Femur (tissue), 1 donor: ENCODE measurements around the gene PTPN6.
"Not testable (repeated sequence)": the region's sequence is repeated elsewhere in the genome, so short reads cannot be mapped to it uniquely, and the experiment has no call there.

ENCODE experiments used
- DNase-seq: peaks from one replicate; pipeline ENCODE4 v3.0.0-alpha.2; 2017

PTPN6 gene

GRCh38 chr12:6950811-6951540 is at the start of gene PTPN6:
PTPN6 (plus strand) TSS chr12:6951356; CDS start chr12:6951513, 157 bp downstream.
- DNase-seq = no peak

- no peak for DNase-seq
These were observed 48.7 kb upstream of the PTPN6 start for GRCh38 chr12:6902448-6902847.

GRCh38 chr12:6903722-6904121 is 47.4 kb upstream of the PTPN6 start:
- no peak for DNase-seq

GRCh38 chr12:6904280-6905276 is 46.6 kb upstream of the PTPN6 start, which contains the start of gene LRRC23:
LRRC23 (plus strand) TSS chr12:6904822; CDS start chr12:6905634, 812 bp downstream.
- peak; percentile 98 for DNase-seq

- DNase-seq = no peak
These were observed 45.6 kb upstream of the PTPN6 start for GRCh38 chr12:6905414-6906040.

- not testable (repeated sequence) for DNase-seq
These were observed 43.0 kb upstream of the PTPN6 start for GRCh38 chr12:6908141-6908540.

- no peak for DNase-seq
These were observed 41.6 kb upstream of the PTPN6 start for GRCh38 chr12:6909421-6910145.

GRCh38 chr12:6912164-6912935 is 38.8 kb upstream of the PTPN6 start:
- no peak for DNase-seq

GRCh38 chr12:6914246-6914946 is 36.8 kb upstream of the PTPN6 start, which contains the start of gene ENO2:
ENO2 (plus strand) TSS chr12:6914580; CDS start chr12:6915833, 1,253 bp downstream.
- DNase-seq = peak; percentile 81

- DNase-seq = no peak
These were observed 36.0 kb upstream of the PTPN6 start for GRCh38 chr12:6914947-6915788.

- DNase-seq = no peak
These were observed 35.3 kb upstream of the PTPN6 start for GRCh38 chr12:6915789-6916285.

GRCh38 chr12:6916426-6917200 is 34.5 kb upstream of the PTPN6 start:
- no peak for DNase-seq

- no peak for DNase-seq
These were observed 33.5 kb upstream of the PTPN6 start for GRCh38 chr12:6917491-6918231.

- DNase-seq = no peak
These were observed 31.6 kb upstream of the PTPN6 start for GRCh38 chr12:6919588-6919987.

GRCh38 chr12:6921539-6921938 is 29.6 kb upstream of the PTPN6 start:
- DNase-seq = no peak

- DNase-seq = no peak
These were observed 28.9 kb upstream of the PTPN6 start for GRCh38 chr12:6921996-6922946.
